NOMO-1 (cell line): ENCODE data around the gene SLC40A1.

Experiments
- DNase-seq, 2 experiments: peaks; one replicate each; lab custom pipeline; 2025; ENCODE audit not compliant: unreplicated experiment in 2 of 2; lab: John Stamatoyannopoulos, UW

The SLC40A1 gene

DNA sequence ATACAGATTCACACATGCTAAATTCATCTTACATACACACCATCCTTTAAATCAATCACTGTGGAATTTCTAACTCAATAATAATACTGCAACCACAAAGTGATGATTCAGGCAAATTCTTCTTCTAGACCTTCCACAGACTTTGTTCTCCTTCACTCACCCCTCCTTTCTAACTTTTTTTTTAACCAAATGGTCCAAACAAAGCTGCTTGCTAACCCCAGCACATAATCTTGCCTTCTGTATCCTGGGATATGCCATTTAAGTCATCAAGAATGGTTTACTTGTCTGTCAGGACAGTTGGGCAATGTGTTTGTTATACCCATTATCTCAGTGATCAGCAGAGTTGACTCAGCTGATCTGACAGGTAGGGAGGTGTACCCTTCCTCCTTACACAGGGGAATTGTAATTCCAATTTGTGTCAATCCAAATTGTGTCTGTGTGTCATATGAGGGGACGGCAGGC is 10.0 kb downstream of the SLC40A1 start:
- DNase-seq: no peak

DNA sequence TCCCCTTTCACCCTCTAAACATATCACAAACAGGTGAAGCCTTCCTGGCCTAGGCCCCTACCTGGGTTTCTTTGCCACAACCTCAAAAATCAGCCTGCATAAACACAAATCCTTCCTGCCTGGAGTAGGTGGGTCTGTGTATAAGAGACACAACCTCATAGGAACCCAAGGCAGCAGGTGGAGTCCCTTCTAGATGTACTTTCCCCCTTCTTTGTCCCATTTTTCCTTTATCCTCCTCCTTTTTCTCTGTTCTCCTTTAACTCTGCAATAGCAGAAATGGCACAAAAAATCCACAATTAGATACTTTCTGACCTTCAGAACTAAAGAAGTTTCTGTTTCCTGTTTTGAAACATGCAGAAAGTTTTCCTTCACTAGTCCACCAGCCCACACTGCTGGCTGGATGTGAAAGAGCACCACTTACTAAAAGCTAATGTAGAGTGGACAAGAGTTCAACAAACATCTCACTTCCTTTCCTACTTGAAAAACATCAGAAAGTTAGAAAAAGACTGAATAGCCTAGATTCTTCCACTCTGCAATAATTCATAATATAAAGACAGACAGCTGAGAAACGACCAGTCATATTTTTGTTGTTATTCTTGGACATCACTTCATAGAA is 11.2 kb downstream of the SLC40A1 start:
- peak in 1 of 2 experiments; percentile 30 for DNase-seq

DNA sequence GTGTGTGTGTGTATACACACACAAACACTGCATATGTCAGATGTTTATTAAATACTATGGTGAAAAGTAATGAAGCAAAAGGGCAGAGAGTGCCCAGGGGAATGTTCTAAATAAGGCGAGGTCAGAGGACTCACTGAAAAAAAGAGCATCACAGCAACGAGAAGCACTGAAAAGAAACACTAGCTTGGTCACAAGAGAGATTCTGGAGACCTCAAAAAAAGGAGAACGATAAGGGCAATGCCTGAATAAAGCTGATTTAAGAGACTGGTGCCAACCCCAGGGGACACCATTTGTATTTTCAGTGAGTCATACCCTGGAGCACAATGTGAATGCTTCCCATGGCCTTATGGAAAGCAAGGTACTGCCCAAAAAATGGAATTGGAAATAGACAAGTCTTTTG is 14.5 kb downstream of the SLC40A1 start:
- DNase-seq: no peak

DNA sequence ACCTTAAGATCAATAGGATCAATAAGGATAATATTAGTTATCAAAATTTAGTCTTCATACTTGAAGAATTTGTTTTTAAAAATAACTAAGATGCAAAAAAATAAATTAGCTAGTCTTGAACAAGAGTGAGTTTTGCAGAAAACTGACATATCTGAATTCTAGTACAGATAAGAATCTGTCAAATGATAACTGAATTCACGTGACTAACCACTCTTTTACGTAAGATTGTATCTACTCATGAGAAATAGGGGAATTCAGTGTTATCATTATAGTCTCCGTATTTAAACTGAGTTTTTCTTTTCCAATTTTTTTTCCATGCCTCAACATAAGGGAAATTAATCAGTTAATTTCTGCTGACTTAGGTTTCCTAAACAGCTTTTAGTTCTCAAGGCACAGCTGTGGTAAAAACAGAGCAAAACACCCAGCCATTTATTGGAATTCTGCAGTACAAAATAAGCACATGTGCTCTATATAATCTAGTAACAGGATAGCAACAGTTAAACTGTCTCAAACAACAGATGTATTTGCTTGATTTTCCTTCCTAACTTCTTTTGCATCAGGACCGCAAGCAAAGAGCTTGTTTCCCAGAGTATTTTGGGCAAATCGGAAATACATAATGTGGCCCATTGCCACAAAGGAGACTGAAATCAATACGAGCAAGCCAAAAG is 19.1 kb downstream of the SLC40A1 start:
- DNase-seq: no peak

DNA sequence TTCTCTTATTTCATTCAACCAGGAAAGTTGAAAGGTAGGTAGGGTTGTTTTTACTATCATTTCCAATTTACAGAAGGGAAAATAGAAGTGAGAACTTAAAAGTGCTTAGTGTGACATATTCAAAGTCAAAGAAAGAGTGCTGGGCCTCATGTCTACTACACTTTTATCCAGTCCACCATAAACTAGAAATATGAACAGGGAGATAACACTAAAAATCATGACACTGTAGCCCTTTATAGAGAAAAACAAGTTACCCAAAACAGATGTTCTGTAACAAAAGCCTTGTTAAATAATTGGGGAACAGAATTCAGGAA is 20.4 kb downstream of the SLC40A1 start:
- DNase-seq: no peak

DNA sequence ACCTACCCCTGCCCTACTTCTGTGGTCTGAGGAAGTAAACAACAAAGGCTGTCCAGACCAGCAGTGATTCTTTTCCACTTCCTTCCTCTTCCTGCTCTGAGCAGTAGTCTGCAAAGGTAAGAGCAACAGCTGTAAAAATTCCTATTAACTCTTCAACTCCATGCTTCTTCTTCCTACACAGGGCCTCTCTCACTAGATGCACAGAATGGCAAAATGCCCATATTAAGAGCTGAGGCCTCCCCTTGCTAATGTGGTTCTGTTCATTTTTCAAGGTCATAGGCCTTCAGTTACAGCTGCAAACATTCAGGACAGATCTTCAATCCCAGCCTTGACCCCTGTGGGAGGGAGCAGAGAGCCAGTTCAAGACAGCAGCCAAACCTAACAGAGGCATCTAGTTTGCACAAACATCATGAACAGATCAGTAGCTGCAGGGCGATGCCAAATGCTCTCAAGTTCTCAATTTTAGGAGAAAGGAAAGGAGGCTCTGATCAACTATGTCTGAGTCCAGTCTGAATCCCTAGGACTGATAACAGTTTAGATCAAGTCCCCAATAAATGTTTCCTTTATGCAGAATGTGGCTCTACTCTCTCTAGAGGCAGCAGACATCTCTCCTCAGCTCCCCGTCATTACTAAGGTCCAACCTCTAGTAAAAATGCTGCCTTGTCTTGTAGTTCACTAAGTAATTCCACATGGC is 20.9 kb downstream of the SLC40A1 start:
- no peak for DNase-seq

DNA sequence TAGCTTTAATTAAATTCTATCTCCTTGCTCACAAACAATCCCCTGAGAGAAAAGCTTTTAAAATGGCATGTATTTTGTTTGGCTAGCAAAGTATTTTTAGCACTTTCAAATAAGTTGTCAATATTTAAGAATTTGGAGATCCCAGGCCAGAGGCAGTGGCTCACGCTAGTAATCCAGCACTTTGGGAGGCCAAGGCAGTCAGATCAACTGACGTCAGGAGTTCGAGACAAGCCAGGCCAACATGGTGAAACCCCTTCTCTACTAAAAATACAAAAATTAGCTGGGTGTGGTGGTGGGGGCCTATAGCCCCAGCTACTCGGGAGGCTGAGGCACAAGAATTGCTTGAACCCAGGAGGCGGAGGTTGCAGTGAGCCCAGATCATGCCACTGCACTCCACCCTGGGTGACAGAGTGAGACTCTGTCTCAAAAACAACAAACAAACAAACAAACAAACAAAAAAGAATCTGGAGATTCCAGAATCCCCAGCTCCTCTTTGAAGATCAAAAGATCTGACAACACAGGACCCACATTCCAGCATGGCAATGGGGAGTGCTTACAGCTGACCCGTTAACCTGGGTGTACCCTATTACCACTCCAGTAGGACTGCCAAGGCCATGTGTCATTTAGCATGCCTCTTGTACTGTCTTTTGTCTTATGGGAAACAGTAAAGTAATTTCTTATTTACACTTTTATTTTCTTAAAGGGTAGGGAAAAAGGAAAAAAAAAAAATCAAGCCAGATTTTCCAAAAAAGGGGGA is 21.9 kb downstream of the SLC40A1 start:
- no peak for DNase-seq

DNA sequence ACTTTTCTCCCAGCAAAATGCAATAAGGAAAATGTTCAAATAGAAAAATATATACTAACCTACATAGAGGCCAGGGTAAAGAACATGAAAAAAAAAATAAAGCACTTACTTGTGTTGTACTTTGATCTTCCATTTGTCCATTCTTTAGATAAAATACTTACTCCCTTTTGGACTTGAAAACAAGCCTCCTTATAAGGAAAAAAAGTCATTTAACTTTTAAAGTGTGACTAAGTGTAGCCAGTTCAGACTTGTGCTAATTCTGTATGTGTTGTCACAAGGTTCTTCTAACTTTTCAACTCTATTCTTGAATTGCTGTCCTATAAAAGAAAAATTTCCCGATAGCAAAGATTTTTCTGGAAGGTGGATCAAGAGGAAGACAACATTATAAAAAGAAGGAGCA is 23.2 kb downstream of the SLC40A1 start:
- DNase-seq: no peak

DNA sequence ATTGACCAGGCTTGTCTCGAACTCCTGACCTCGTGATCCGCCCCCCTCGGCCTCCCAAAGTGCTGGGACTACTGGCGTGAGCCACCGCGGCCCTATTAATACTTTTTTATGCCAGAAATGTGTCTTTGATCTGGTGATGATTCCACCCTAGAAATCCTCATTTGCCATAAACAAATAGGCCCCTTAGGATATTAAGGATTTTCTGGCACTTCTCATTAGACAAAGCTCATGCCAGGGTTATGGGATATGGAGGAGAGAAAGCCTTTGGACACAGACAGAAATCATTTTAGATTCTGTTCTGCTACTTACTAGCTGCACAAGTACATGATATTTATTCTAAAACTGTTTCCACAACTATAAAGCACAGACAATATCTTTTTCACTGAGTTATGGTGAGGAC is 24.1 kb downstream of the SLC40A1 start:
- DNase-seq: no peak

DNA sequence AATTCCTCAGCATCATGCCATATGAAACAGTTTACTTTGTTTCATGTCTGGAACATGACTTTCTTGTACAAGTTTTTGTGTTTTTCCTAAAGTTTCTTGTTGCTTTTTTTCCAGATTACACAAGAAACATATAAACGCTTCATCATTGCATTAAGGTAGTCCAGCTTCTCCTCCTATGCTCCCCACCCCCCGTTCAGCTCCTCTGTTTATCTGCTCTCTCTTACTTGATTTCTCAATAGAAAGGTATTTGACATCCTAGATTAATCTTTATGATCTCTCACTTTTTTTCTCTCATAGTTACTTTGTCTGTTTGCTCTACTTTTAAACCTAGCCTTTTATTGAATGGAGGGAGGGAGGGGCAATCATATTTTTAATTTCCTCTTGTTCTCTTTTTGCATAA is 25.4 kb downstream of the SLC40A1 start:
- no peak for DNase-seq

DNA sequence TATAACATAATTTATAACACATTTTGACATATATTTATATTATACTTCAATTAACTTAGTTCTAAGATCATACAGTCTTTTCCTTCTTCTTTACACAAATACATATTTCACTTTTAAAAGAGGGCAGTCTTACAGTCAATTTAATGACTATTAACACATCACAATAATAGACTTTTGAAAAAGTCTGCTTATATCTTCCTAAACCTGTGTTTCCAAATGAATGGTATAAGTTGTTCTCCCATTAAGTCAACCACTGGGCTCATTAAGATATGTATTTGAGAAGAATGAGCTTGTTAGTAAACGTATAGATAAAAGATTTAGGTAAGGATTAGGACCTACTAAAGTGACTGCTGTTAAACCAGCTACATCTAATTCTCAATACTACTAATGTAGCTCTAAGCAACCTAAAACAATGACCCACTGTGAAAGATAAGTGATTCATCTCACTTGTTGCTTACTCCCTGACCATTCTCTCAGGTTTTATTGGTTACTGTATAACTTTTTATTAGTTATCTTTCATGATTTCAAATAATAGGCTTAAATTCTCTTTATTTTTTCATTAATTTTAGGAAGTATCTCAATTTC is 27.0 kb downstream of the SLC40A1 start:
- no peak for DNase-seq

DNA sequence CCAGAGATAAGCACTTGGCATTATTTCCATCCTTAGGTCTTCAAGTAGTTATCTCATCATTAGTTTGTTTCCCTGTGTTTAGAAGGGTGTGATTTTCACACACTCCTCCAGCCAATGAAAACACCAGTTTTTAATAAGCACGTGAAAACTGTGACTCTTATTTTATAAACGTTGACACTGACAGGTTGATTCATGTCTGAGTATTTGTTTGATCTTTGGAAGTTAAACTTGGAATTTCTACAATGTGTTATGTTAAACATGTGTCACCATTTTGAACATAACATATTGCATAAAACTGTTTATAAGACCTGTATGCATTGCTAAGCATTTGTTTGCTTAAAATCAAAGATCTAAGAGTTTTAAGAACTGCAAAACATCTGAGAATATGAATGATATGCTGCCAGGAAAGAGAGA is 27.6 kb downstream of the SLC40A1 start:
- DNase-seq: no peak

DNA sequence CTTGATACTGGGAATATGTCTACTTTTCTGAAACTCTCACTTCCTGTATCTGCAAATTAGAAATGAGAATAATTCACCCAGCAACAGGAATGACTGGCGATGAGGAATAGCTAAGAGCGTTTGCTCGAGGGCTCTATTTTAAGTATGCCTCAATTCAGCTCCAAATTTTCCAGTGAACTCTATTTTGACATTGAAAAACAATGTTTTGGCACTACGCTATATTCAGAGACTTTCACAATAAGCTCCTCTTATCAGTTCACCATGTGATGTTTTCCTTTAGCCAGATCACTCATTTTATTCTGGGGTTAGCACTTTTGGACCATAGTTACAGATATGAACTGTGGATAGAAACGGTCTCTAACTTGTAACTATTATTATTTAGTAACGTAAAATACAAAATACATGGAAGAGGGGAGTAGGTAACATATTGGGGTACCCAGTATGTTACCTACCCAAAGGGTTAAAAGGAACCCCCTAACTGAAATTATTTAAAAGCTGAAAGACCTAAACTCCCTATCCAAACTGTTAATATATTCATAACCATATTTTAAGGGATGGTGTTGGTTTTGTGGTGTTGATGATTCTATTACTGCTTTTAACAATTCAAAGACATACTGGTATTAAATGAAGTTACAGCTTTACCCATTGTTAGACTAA is 28.1 kb downstream of the SLC40A1 start:
- peak in 1 of 2 experiments; percentile 2 for DNase-seq

DNA sequence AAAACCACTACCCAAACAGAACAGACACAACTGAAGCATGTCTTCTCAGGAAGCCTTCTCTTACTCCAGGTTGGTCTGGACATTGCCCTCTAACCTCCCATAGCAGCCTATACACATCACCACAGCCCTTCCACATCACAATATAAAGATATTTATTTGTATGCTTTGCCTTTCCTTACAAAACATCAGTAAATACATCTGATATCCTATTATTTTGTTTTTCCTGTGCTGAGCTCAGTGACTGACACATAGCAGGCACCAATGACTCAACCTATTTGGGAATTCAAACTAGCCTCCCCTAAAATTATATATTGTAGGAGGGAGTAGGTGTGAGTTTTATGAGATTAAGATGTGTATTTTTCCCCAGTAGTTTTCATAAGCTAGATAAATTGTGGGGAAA is 28.8 kb downstream of the SLC40A1 start:
- DNase-seq: no peak

DNA sequence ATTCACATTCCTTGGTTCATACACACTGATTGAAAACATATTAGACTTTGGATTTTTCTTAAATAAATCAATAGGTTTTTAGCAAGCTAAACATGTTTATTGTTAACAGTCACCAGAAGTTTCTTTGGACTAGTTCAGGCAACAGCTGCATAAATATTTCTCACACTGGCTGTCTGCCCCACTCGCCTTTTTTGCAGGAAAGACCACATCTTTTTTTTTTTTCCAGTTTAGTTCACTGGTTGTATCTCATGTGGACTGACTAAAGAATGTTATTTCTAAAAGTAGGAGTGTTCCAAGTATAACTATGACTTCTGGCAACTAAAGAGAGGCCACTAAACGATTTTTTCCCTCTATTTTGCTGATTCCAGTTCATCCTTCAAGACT is 31.1 kb downstream of the SLC40A1 start:
- no peak for DNase-seq

DNA sequence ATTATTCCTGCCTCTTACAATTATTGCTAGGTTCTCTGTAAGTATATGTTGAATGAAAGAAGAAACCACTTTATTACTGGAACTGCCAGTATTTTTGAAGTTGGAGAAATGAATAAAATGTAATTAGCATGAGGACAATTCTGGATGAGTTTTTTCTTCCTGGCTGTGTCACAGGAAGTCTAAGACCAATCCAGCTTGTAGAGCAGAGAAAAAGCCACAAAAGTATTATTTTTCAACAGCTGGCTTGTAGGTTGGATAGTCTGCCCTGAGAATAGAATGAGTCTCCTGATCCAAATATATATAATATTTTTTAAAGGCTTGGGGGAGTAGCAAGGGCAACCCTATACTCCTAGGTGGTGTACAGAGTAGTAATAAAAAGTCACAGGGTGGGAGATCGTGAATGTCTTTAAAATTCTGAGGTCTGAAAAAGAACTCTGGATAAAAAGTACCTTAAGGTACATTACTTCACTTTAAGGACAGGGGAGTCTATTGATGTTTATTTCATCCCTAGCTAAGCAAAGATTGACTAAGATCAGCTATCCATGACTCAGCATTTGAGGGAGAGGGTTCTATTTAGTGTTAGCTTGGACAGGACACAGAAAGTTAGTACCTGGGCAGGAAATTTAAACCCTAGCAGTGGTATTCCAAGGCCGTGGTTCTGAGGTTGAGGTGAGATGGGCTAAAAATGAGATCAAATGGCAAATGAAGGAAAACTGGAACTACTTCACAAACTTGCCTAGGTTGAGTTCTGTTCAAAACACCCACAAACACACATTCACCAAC is 31.7 kb downstream of the SLC40A1 start:
- no peak for DNase-seq

DNA sequence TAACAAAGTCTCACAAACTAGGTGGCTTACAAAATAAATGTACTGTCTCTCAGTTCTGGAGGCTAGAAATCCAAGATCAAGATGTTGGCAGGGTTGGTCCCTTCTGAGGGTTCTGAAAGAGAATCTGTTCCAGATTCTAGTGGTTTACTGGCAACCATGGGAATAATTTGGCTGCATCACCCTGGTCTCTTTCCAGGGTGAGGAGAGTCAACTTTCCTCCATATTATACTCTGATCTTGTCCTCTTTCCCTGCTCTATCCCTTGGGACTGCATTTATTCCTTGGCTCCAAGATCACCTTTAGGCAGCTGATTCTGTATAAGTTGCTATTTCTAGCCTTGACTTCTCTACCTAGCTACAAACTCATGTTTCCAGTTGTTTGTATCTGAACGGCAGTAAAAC is 35.2 kb downstream of the SLC40A1 start:
- no peak for DNase-seq

DNA sequence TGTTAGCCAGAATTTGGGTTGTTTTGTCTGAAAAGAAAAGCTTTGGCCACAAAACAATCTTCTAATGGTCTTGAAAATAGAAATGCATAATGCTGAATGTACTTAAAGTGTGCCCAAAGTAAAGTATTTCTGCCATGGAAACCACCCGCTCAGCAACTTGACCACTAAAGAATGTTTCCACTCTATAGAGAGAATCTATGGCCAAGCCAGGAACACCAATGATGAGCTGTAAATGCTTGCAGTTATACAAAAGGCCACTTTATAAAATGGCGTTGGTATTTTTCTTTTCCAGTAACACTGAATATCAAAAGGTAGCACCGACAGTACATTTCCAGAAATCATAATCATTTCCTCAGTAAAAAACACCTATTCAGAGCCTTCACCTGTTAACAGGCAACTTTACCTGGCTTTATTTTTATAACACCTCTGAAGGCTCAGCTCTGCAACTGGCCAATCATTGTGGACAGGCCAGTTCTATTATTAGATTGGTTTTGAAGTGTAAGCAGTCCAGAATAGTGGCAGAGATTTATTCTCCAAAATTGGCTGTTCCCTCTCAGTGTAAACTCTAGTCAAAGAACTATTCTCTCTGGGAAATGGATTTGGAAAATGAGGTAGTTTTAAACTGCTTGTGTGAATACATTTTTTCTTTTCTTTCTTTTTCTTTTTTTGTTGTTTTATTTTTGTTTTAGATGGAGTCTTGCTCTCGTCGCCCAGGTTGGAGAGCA is 36.1 kb downstream of the SLC40A1 start:
- no peak for DNase-seq

DNA sequence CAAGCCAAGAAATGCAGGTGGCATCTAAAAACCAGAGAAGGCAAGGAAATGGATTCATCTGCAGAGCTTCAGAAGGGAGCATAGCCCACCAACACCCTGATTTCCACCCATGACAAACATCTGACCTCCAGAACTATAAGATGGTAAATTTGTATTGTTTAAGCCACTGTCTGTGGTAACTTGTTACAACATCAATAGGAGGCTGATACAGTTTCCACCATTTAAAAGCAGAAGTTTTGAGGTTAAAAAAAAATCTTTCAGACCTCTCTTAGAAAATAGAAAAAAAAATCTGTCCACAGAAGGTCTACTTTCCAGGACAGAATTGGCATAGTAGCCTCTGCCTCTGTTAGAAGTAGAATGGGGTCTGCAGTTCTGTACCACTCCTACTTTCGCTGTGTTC is 37.2 kb downstream of the SLC40A1 start:
- DNase-seq: peak in 1 of 2 experiments; percentile 27
